GM23248 (cell line): Measurements from ENCODE around the gene SMARCC1.

Experiments used
- EZH2 ChIP-seq: fragments of 200-600 bp; sonication (generic); IDR thresholded peaks from 2 replicates; pipeline ENCODE4 v1.6.1; 2018; ENCODE audit warnings: antibody characterized with exemption, mild to moderate bottlenecking; ENCODE audit not compliant: insufficient read depth, poor library complexity, severe bottlenecking
- EZH2phosphoT487 ChIP-seq: fragments of 200-600 bp; sonication (generic); IDR thresholded peaks from 2 replicates; pipeline ENCODE4 v1.6.1; 2018; ENCODE audit warnings: antibody characterized with exemption, moderate library complexity, mild to moderate bottlenecking, low read depth; ENCODE audit not compliant: insufficient read depth

DNA sequence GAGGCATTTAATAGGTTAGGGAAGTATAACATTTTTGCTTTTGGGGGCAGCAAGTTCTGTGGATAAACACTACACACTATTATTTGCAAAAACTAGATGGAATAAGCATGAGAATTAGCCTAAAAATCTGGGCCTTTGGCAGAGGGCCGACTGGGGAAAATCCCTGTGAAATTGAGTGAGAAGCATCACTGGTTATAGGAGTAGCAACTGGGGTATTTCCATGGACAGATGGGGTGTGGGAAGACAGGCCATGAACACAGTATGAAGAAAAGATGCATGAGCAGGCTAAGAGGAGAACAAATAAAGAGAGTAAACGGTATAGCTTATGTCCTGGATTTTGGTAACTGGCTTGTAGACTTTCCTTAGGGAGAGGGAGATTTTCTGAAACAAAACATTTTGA is 170.1 kb downstream of the SMARCC1 start:
- TF ChIP-seq EZH2phosphoT487 = no peak
- no peak for TF ChIP-seq EZH2
